ENCODE data around the gene RAI14.
"Not testable (repeated sequence)": the region's sequence is repeated elsewhere in the genome, so short reads cannot be mapped to it uniquely, and the experiment has no call there.

The RAI14 gene

GRCh38 chr5:34822956-34823715 lies 167.0 kb downstream of the RAI14 start:
- no peak for DNase-seq (ENCODE audit: low spot score)

GRCh38 chr5:34826347-34826746 lies 170.2 kb downstream of the RAI14 start:
- DNase-seq (ENCODE audit: low spot score), result no peak

DNA sequence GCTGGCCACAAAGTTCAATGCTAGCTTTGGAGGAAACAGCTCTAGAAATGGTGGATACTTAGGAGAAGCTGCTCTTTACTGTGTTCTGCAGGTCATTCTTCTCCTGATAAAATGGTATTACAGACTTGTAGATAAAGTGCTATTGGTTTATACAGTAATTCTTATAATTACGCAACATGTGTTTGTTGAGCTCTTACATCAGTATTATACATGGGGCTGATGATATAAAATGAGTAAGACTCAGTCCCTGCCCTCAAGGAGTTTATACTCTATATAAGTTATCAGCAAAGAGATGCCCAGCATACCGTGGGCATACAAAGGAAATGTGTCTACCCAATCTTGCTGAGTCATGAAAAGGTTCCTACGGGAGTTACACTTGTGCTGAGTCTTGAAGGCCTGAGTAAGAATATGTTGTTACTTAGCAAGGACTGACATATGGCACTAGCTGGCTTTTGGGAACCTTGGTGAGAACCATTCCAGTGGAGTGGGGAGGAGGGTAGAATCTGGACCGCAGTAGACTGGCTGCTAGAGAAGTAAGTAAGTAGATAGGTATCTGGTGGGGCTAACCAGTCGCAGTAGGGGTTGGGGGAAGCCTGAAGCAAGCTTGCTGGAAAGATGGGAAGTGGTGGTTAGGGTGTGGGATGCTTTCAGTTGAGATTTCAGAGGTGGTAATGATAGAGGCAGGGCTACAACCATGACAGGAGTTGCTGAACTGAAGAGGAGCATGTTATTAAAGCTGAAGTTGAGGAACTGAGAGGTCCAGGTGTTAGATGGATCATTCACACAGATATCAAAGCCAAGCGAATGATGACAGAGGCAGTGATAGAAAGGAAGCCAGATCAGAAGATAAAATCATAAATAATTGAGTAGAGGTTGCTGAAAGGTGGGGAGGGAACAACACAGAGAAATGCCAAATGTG lies 171.7 kb downstream of the RAI14 start:
- no peak for DNase-seq (ENCODE audit: low spot score)

GRCh38 chr5:34830827-34831226 lies 174.7 kb downstream of the RAI14 start:
- DNase-seq (ENCODE audit: low spot score), result not testable (repeated sequence)

- no peak for DNase-seq (ENCODE audit: low spot score)
Measured at GRCh38 chr5:34831303-34831702, 175.2 kb downstream of the RAI14 start.

DNA sequence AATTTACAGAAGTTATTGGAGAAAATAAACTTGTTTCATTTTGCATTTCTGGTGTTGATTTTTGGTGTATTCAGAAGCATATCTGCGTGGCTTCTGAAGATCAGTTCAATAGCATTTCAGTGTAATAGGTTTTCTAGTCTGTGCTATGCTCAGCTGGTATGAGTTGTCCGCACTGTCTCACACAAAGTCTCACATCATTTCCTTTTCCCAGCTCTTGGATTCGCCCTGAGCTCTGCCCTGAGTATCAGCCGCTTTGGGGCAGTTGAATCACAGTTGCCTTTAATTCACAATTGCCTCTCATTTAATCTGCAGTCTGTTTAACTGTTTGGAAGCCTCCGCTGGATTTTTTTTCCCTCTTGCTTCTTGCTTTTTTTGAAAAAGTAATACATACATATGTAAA lies 176.4 kb downstream of the RAI14 start:
- DNase-seq (ENCODE audit: low spot score), result no peak

DNA sequence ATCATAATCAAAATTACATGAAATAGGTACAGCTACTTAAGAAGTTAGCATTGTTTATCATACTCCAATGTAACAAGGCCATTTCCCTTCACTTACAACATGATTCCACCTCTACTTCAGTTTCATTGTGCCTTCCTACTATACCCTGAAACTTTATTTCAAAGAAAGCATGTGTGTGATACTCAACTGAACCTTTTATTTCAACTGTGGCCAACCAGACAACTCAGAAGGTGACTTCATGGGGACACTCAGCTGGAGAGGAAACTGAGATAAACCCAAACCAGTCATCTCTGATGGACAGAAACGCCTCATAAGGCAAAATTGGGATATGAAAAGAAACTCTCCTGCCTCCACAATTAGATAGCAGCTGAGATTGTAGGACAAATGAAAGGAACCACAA lies 177.0 kb downstream of the RAI14 start:
- no peak for DNase-seq (ENCODE audit: low spot score)

GRCh38 chr5:34833976-34834793 lies 178.1 kb downstream of the RAI14 start:
- peak; percentile 15 for DNase-seq (ENCODE audit: low spot score)

- no peak for DNase-seq (ENCODE audit: low spot score)
Measured at GRCh38 chr5:34834794-34835089, 178.6 kb downstream of the RAI14 start.

- no peak for DNase-seq (ENCODE audit: low spot score)
Measured at GRCh38 chr5:34835664-34836063, 179.5 kb downstream of the RAI14 start.

DNA sequence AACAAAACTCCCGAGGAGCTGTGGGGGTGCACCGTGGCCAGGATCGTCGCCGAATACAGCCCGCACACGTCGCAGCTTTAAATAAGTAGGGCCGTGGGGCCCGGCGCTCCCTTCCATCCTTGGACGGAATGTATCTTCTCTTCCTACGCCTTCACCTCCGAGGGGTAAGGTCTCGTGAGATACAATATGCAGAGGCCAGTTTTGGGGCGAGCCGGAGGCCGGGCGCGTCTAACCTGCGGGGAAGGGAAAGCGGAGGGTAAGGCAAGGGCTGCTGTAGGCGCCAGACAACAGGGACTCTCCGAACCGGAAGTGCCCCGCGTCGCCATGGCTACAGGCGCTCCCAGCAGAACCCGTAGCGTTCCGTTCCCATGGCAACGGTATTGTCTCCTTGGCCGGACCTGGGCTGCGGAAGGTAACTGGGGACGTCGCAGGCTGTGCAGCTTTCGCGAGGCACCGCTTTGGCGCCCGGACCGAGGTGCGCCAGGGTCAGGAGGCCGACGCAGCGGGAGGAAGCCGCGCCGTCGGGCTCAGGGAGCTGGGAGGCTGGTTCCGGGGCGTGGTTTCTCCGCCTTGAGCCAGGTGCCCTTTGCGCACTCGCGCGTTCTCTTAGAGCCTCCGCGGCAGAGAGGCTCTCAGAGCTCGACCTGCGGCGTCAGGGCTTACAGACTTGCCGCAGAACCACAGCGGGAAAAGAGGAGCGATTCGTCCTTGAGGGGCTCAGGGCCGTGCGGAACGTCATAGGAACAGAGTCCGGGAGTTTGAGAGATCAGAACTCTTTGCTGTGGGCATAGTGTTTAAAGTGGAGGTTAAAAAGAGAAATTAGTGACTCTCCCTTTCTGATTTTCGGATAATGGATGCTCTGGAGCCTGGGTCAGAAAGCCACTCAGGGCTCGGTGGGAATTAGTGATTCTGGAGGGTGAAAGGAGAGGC lies 182.9 kb downstream of the RAI14 start, which contains the start of gene TTC23L:
TTC23L (plus strand) TSS at position 380 of the 930 bp plus-strand sequence. CDS start 1,508 bp downstream, outside the sequence.
- DNase-seq (ENCODE audit: low spot score), result peak; percentile 97

- DNase-seq (ENCODE audit: low spot score), result no peak
Measured at GRCh38 chr5:34841816-34842215, 185.7 kb downstream of the RAI14 start.

DNA sequence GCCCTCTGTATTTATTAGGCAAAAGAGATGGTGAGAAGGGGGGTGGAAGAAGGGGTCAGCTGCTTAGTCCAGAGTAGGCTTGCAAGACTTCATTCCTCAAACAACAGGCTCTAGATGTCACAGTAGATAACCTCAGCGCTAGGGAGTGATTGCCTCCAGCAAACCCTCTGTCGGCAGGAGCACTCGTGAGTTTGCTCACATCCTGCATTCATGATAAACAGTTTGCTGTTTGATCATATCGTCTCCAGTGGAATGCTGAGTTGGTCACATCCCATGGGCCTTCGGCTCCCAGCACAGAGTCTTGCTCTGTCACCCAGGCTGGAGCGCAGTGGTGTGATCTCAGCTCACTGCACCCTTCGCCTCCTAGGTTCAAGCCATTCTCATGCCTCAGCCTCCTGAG lies 186.4 kb downstream of the RAI14 start:
- no peak for DNase-seq (ENCODE audit: low spot score)

- no peak for DNase-seq (ENCODE audit: low spot score)
Measured at GRCh38 chr5:34843497-34843896, 187.4 kb downstream of the RAI14 start.

GRCh38 chr5:34844106-34844505 lies 188.0 kb downstream of the RAI14 start:
- DNase-seq (ENCODE audit: low spot score), result no peak

GRCh38 chr5:34844999-34845398 lies 188.9 kb downstream of the RAI14 start:
- no peak for DNase-seq (ENCODE audit: low spot score)

GRCh38 chr5:34847056-34847455 lies 190.9 kb downstream of the RAI14 start:
- DNase-seq (ENCODE audit: low spot score), result no peak

GRCh38 chr5:34847552-34847951 lies 191.4 kb downstream of the RAI14 start:
- DNase-seq (ENCODE audit: low spot score), result no peak

DNA sequence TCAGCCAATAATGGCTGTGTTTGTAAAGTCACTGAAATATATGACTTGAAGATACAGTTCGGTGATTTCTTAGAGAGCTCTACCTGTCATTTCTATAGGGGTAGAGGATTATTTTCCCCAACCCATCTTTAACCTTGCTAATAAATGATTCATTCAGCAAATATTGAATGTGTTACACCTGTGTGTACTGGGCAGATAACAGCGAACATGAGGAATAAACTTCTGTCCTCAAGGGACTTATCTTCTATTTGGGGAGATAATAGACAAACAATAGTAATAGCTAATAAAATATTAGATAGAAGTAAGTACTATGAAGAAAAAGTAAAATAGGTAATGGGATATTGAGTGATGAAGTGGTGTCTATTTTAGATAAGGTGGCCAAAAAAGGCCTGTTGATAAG lies 192.1 kb downstream of the RAI14 start:
- no peak for DNase-seq (ENCODE audit: low spot score)

- no peak for DNase-seq (ENCODE audit: low spot score)
Measured at GRCh38 chr5:34849253-34849652, 193.1 kb downstream of the RAI14 start.

GRCh38 chr5:34854459-34855174 lies 198.5 kb downstream of the RAI14 start:
- peak; percentile 20 for DNase-seq (ENCODE audit: low spot score)

All from iPS-NIHi11 (cell line).